ENCODE data around the gene USP24. TPM values are rescaled to one million over a fixed set of nuclear protein-coding genes. Genes with fewer than 3 reads are reported as not detected.

Gene USP24
- total RNA-seq, 2 donors from 2014 or later, result 47.8 to 58.5 TPM

DNA sequence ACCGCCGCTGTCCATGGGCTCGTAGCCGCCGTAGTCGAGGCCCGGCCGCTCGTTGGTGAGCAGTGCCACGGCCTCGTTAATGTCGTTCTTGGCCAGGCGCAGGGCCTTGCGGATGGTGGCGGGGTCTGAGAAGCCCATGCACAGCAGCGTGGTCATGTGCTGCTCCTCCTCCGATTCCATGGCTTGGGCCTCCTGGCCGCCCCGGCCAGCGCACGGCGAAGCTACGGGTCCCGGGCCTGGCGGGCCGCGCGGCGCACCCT, 300 bp downstream of the USP24 start:
- TF ChIP-seq, protein P1, sequence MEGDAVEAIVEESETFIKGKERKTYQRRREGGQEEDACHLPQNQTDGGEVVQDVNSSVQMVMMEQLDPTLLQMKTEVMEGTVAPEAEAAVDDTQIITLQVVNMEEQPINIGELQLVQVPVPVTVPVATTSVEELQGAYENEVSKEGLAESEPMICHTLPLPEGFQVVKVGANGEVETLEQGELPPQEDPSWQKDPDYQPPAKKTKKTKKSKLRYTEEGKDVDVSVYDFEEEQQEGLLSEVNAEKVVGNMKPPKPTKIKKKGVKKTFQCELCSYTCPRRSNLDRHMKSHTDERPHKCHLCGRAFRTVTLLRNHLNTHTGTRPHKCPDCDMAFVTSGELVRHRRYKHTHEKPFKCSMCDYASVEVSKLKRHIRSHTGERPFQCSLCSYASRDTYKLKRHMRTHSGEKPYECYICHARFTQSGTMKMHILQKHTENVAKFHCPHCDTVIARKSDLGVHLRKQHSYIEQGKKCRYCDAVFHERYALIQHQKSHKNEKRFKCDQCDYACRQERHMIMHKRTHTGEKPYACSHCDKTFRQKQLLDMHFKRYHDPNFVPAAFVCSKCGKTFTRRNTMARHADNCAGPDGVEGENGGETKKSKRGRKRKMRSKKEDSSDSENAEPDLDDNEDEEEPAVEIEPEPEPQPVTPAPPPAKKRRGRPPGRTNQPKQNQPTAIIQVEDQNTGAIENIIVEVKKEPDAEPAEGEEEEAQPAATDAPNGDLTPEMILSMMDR (IDR thresholded peaks at IDR 0.05), result no peak
- no peaks in the 10 kb centered on the region for H3K9me3 ChIP-seq
- no peaks in the 10 kb centered on the region for H3K27me3 ChIP-seq (replicated peaks; ENCODE audit: insufficient read depth)
- H3K27ac ChIP-seq, result peak overlapping the region; percentile 89 to 91
- no peak for DNase-seq (ENCODE audit: low spot score)
- H3K4me1 ChIP-seq (ENCODE audit: control insufficient read depth in 1 of 2, low read depth in 2 of 2), result peaks cover 36 to 46% of the 10 kb centered on the region in 2 donors
- no peaks in the 10 kb centered on the region for H3K36me3 ChIP-seq
- peak overlapping the region; percentile 90 for H3K4me3 ChIP-seq
- ATAC-seq (ENCODE audit: insufficient number of reproducible peaks, low FRiP score, low read depth), result peak; percentile 5

DNA sequence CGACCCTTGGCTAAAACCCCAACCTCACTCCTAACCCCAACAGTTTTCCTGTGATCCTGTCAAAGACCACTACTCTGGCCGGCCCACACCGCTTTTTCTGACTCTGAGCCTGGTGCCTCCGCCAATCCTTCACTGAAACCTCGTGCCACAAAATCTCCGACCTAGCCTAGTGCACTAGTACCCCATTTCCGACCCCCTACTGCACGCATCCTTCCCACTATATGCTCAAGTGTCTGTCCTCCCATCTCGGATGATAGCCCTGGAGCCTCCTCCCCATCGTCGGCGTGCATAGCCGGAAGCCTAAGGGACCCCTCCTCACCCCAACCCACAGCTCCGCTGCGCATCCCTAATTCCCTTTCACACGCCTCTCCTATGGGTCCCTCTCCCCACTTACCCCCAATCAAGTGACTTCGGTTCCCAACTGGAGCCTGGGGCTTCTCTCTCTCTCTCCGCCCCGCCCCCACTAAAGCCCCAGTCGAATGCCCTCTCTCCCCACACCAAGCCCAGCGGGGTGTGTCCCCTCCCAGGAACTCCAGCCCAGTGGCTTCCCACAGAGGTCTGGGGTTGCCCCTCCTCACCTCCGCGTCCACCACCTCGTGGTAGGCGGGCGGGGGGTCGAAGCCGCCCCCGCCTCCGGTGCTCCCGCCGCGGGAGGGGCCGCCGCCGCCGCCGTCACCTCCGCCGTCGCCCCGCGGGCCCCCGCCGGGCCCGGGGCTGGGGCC, 791 bp downstream of the USP24 start:
- H3K27ac ChIP-seq, result peak overlapping the region; percentile 89 to 91
- H3K36me3 ChIP-seq, result no peaks in the 10 kb centered on the region
- H3K27me3 ChIP-seq (replicated peaks; ENCODE audit: insufficient read depth), result no peaks in the 10 kb centered on the region
- DNase-seq (ENCODE audit: low spot score), result no peak
- ATAC-seq (ENCODE audit: insufficient number of reproducible peaks, low FRiP score, low read depth), result no peak
- no peaks in the 10 kb centered on the region for H3K9me3 ChIP-seq
- TF ChIP-seq, protein P1 (IDR thresholded peaks at IDR 0.05), result no peak
- peaks cover 36 to 51% of the 10 kb centered on the region in 2 donors for H3K4me1 ChIP-seq (ENCODE audit: control insufficient read depth in 1 of 2, low read depth in 2 of 2)
- peak overlapping the region; percentile 90 for H3K4me3 ChIP-seq

DNA sequence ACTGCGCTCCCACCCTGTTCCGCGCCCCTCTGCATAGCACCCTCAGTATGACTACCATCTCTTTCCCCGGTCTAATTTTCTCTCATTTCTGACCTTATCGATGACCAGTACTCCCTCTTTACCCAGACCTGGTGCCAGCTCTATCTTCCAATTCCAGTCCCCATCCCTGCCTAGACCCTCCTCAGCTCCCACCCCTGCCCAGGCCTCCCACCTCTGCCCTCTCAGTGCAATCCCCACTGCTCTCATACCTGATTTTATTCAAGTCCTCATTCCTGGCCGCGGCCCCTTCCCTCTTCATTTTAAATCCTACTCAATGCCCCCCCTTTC, 1.3 kb downstream of the USP24 start:
- no peaks in the 10 kb centered on the region for H3K27me3 ChIP-seq (replicated peaks; ENCODE audit: insufficient read depth)
- H3K27ac ChIP-seq, result peak overlapping the region; percentile 89 to 91
- peak overlapping the region; percentile 90 for H3K4me3 ChIP-seq
- no peaks in the 10 kb centered on the region for H3K9me3 ChIP-seq
- no peak for DNase-seq (ENCODE audit: low spot score)
- no peak for ATAC-seq (ENCODE audit: insufficient number of reproducible peaks, low FRiP score, low read depth)
- no peaks in the 10 kb centered on the region for H3K36me3 ChIP-seq
- H3K4me1 ChIP-seq (ENCODE audit: control insufficient read depth in 1 of 2, low read depth in 2 of 2), result peaks cover 37 to 56% of the 10 kb centered on the region in 2 donors
- TF ChIP-seq, protein P1 (IDR thresholded peaks at IDR 0.05), result no peak

DNA sequence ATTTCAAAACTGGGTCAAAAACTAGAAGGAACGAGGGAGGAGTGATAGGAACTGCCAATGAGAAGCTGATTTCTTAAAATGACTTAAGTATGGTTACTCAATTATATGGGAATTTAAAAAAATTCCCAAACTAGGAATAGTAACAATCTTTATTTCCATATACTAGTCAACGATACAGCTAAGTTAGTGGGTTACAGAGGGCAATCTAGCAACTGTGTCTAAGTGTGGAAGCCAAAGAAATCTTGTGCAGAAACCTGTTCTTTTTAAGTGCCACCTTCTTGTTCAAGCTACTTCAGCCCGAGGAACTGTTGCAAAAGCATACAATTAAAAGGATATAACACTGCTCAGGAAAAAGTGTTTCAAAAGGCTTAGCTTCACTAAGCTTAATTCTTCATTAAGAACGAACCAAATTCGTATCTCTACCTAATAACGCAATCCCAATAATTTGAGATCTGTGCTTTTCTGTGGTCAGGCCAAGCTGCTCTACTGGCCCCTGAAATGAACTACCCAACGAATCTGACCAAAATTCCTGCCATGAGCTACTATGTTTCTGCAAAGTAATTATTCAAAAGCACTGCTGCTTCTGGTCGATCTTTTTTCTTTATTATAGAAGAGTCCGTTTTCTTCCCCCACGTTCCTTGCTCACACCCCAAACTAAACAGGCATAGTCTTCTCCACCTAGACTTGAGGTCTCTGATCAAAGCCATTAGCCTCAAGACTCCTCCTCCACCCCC, 1.8 kb downstream of the USP24 start:
- DNase-seq (ENCODE audit: low spot score) (no peak), ATAC-seq (ENCODE audit: insufficient number of reproducible peaks, low FRiP score, low read depth) (no peak)
- peak overlapping the region in 1 of 2 donors; percentile 89 for H3K27ac ChIP-seq
- no peaks in the 10 kb centered on the region for H3K36me3 ChIP-seq
- H3K4me1 ChIP-seq (ENCODE audit: control insufficient read depth in 1 of 2, low read depth in 2 of 2), result peaks cover 43 to 61% of the 10 kb centered on the region in 2 donors
- H3K9me3 ChIP-seq, result no peaks in the 10 kb centered on the region
- peak overlapping the region; percentile 90 for H3K4me3 ChIP-seq
- TF ChIP-seq, protein P1 (IDR thresholded peaks at IDR 0.05), result no peak
- no peaks in the 10 kb centered on the region for H3K27me3 ChIP-seq (replicated peaks; ENCODE audit: insufficient read depth)

DNA sequence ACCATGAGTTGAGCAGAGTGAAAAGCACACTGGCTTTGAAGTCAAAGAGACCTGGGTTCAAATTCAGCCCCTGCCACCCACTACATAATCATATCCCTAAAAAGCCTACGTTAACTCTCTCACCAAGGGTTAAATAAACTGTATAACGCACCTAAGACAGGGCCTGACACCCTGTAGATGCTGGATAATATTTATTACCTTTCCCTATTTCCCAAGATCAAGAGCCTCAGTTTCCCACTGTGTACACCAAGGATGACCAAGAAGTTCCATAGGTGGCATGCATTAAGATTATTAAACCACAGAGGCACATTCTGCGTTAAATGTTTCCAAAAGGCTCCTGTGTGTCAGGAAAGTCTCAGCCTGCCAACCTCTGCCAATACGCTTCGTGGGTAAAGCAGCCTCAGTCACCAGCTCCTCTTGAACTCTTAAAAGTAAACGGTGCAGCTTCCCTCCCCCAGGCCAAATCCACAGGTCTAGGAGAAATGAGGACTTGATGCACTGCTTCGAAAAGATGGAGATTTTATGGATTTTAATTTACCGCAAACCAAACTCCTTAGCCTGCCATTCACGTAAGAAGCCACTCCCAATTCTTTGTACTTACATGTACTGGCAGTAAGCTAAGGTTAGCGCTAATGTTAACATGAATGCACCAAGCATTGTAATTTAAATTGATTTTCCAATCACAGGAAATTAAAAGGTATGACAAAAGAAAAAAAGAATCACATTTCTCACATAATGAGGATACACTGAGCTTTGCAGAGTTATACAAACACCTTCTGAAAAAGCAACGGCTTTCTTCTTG, 2.6 kb downstream of the USP24 start:
- Histone ChIP-seq H3K9me3 (no peaks in the 10 kb centered on the region), H3K36me3 (no peaks in the 10 kb centered on the region), H3K4me1 (ENCODE audit: control insufficient read depth in 1 of 2, low read depth in 2 of 2) (peaks cover 50 to 68% of the 10 kb centered on the region in 2 donors), H3K27ac (peak overlapping the region in 1 of 2 donors; percentile 89), H3K27me3 (replicated peaks; ENCODE audit: insufficient read depth) (no peaks in the 10 kb centered on the region), H3K4me3 (peak overlapping the region; percentile 90)
- no peak for DNase-seq (ENCODE audit: low spot score)
- TF ChIP-seq, protein P1 (IDR thresholded peaks at IDR 0.05), result no peak
- no peak for ATAC-seq (ENCODE audit: insufficient number of reproducible peaks, low FRiP score, low read depth)

Data from thoracic aorta (tissue), 2 donors.